Adrenal gland (tissue), 12 donors: Measurements from ENCODE around the gene JOSD1. TPM values are rescaled to one million over a fixed set of nuclear protein-coding genes. Genes with fewer than 3 reads are reported as not detected.
A peak's percentile ranks its signal among the peaks of the same experiment; 100 is the strongest.

ENCODE experiments used
- DNase-seq, 7 donors: peaks; one replicate each; pipeline ENCODE4 v3.0.0-alpha.2; 2019 to 2020
- H3K27ac ChIP-seq, 5 donors: fragments of 200-600 bp; sonication (generic) in 4 of 5; 1 replicate in 3 of 5; 2 replicates in 2 of 5; pipeline versions ENCODE4 v1.5.1 to v1.8.0; 2016 to 2020; ENCODE audit warnings: mild to moderate bottlenecking in 1 of 5
- H3K27me3 ChIP-seq: fragments of 200-600 bp; 2 replicates; pipeline ENCODE4 v1.8.0; 2021
- H3K36me3 ChIP-seq, 2 donors: fragments of 200-600 bp; replicated peaks in 1 of 2; 1 replicate in 1 of 2; 2 replicates in 1 of 2; pipeline versions ENCODE4 v1.5.1 to v1.8.0; 2018 to 2022
- H3K4me1 ChIP-seq, 2 donors: fragments of 200-600 bp; replicated peaks in 1 of 2; 1 replicate in 1 of 2; 2 replicates in 1 of 2; pipeline versions ENCODE4 v1.5.1 to v1.8.0; 2018 to 2021
- H3K4me3 ChIP-seq, 4 donors: fragments of 200-600 bp; sonication (generic) in 3 of 4; one replicate each; pipeline ENCODE4 v1.5.1; 2016 to 2018
- H3K9me3 ChIP-seq, 3 donors: fragments of 200-600 bp; sonication (generic) in 1 of 3; replicated peaks in 1 of 3; 1 replicate in 2 of 3; 2 replicates in 1 of 3; pipeline versions ENCODE4 v1.5.1 to v1.8.0; 2016 to 2021
- POLR2A ChIP-seq, 2 donors: fragments of 450-650 bp; IDR thresholded peaks; one replicate each; pipeline ENCODE4 v1.6.1; 2017; ENCODE audit warnings: antibody characterized with exemption in 2 of 2, mild to moderate bottlenecking in 2 of 2, moderate library complexity in 1 of 2
- WGBS, 4 donors: extraction: QIAGEN DNeasy Blood & Tissue Kit in 2 of 4; methylation state at CpG; one replicate each; pipeline versions ENCODE4 v1.1.5 to v1.1.7; 2013 to 2017; 5-methylcytosine and 5-hydroxymethylcytosine counted together
- intact Hi-C, 2 donors: fragments of 100-400 bp; cut with DNase I; formaldehyde crosslinking; loops; one replicate each; pipeline versions ENCODE4 v1.14.1 to v1.15.0; 2022 to 2023
- polyA plus RNA-seq, 3 donors: library from polyadenylated mRNA; stranded (reverse); fragments of 200-250 nt in 2 of 3; fragments of 350-450 nt in 1 of 3; fragmentation: Illumina TruSeq in 1 of 3; extraction: RNeasy Lipid Tissue Mini Kit (QIAGEN cat#74804) in 1 of 3; gene quantifications; one replicate each; pipeline ENCODE4 v1.2.3, GENCODE V29; 2013 to 2014
- total RNA-seq, 9 donors: library from RNA; depleted of rRNA in 4 of 9; stranded (reverse); fragments of >200 nt in 4 of 9; fragments of 120-200 nt in 1 of 9; fragmentation: NEBNext Ultra II Directional in 1 of 9; extraction: Animal tissue kit (Norgen Biotek cat#: 25700) in 1 of 9; gene quantifications; one replicate each; pipeline versions ENCODE4 v1.1.0 to v1.2.4, GENCODE V29; 2013 to 2023
- TF ChIP-seq, protein P1 (sequence below), 6 experiments: fragments of 450-650 bp in 4 of 6; fragments of 200-600 bp in 2 of 6; sonication (generic) in 1 of 6; IDR thresholded peaks; 1 replicate in 5 of 6; 2 replicates in 1 of 6; pipeline versions ENCODE4 v1.5.1 to v1.8.0; 2016 to 2021; ENCODE audit warnings: antibody characterized with exemption in 6 of 6, mild to moderate bottlenecking in 2 of 6, moderate library complexity in 1 of 6
- donor health status: healthy with polysubstance abuse.
- donor health status: Bipolar disorder and iron deficiency.
- donor health status: DM: yes; HTN: yes; CAD: no.
- donor health status: DM: no; HTN: no; CAD: no.
- donor health status: DM: no; HTN: no; CAD: no.
- donor health status: DM: yes; HTN: yes; CAD: no.

JOSD1 gene
- total and polyA plus RNA-seq, 12 donors, result 14.3 to 93.4 (median 42.4) TPM

GRCh38 chr22:38716826-38717225 is 16.1 kb upstream of the JOSD1 start:
- 91 to 100% (median 97%) methylated on average over 4 to 9 of the region's 9 CpGs for WGBS, 4 donors
- H3K9me3 ChIP-seq, result no peaks in the 10 kb centered on the region
- intact Hi-C loops, result no loop called here

GRCh38 chr22:38716271-38716670 is 15.5 kb upstream of the JOSD1 start:
- Histone ChIP-seq H3K4me1 (peaks cover 0 to 26% of the 10 kb centered on the region in 2 donors), H3K36me3 (peaks cover 0 to 30% of the 10 kb centered on the region in 2 donors), H3K9me3 (no peaks in the 10 kb centered on the region), H3K27me3 (no peaks in the 10 kb centered on the region), H3K27ac (no peak overlapping the region), H3K4me3 (no peak overlapping the region)
- 94 to 97% (median 96%) methylated on average over 9 to 10 of the region's 10 CpGs for WGBS, 4 donors
- DNase-seq, result peak in 1 of 7 donors; percentile 10
- intact Hi-C loops, result no loop called here
- no peak for TF ChIP-seq POLR2A (IDR thresholded peaks at IDR 0.05)
- TF ChIP-seq, protein P1, sequence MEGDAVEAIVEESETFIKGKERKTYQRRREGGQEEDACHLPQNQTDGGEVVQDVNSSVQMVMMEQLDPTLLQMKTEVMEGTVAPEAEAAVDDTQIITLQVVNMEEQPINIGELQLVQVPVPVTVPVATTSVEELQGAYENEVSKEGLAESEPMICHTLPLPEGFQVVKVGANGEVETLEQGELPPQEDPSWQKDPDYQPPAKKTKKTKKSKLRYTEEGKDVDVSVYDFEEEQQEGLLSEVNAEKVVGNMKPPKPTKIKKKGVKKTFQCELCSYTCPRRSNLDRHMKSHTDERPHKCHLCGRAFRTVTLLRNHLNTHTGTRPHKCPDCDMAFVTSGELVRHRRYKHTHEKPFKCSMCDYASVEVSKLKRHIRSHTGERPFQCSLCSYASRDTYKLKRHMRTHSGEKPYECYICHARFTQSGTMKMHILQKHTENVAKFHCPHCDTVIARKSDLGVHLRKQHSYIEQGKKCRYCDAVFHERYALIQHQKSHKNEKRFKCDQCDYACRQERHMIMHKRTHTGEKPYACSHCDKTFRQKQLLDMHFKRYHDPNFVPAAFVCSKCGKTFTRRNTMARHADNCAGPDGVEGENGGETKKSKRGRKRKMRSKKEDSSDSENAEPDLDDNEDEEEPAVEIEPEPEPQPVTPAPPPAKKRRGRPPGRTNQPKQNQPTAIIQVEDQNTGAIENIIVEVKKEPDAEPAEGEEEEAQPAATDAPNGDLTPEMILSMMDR (IDR thresholded peaks at IDR 0.05), result no peak

More at GRCh38 chr22:38716826-38717225, 16.1 kb upstream of the JOSD1 start:
- H3K27me3 ChIP-seq, result no peaks in the 10 kb centered on the region
- peaks cover 0 to 35% of the 10 kb centered on the region in 2 donors for H3K36me3 ChIP-seq
- H3K27ac ChIP-seq, result no peak overlapping the region
- no peak overlapping the region for H3K4me3 ChIP-seq
- H3K4me1 ChIP-seq, result peaks cover 0 to 26% of the 10 kb centered on the region in 2 donors
- DNase-seq, result peak in 1 of 7 donors; percentile 22
- no peak for TF ChIP-seq POLR2A (IDR thresholded peaks at IDR 0.05)
- TF ChIP-seq, protein P1 (IDR thresholded peaks at IDR 0.05), result no peak

DNA sequence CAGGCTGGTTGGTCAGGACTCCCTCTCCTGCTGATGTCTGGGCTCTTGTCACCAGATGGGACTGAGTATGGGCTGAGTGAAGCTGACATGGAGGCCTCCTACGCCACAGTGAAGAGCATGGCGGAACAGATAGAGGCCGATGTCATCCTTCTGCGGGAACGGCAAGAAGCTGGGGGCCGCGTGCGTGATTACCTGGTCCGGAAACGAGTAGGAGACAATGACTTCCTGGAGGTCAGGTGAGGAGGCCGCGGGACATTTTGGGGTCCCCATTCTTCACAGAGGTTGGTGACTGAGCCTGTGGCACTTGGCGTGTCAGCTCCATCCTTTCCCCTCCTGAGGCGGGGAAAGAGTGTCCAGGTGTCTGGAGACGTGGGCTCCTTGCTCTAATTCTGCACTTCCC is 15.1 kb upstream of the JOSD1 start:
- Histone ChIP-seq H3K36me3 (peaks cover 0 to 26% of the 10 kb centered on the region in 2 donors), H3K4me3 (no peak overlapping the region), H3K27ac (no peak overlapping the region), H3K27me3 (no peaks in the 10 kb centered on the region), H3K9me3 (no peaks in the 10 kb centered on the region), H3K4me1 (peaks cover 0 to 26% of the 10 kb centered on the region in 2 donors)
- peak in 3 of 7 donors; percentile 17 to 47 (median 25) for DNase-seq
- 93 to 95% (median 94%) methylated on average over 11 to 15 of the region's 15 CpGs for WGBS, 4 donors
- TF ChIP-seq POLR2A (IDR thresholded peaks at IDR 0.05), result no peak
- TF ChIP-seq, protein P1 (IDR thresholded peaks at IDR 0.05), result no peak
- intact Hi-C loops, result no loop called here

- H3K9me3 ChIP-seq, result no peaks in the 10 kb centered on the region
- TF ChIP-seq POLR2A (IDR thresholded peaks at IDR 0.05), result no peak
- TF ChIP-seq, protein P1 (IDR thresholded peaks at IDR 0.05), result no peak
- no peak overlapping the region for H3K4me3 ChIP-seq
- DNase-seq, result peak in 3 of 7 donors; percentile 19 to 59 (median 23)
- peaks cover 0 to 26% of the 10 kb centered on the region in 2 donors for H3K4me1 ChIP-seq
- intact Hi-C loops, result no loop called here
- H3K27ac ChIP-seq, result no peak overlapping the region
- peaks cover 0 to 22% of the 10 kb centered on the region in 2 donors for H3K36me3 ChIP-seq
- no peaks in the 10 kb centered on the region for H3K27me3 ChIP-seq
- WGBS, 4 donors, result 80 to 92% (median 86%) methylated on average over 7 to 9 of the region's 9 CpGs
Measured at GRCh38 chr22:38715176-38715764, 14.5 kb upstream of the JOSD1 start.
